Measurements from ENCODE around the gene AKR7A3.
"Not testable (repeated sequence)": the region's sequence is repeated elsewhere in the genome, so short reads cannot be mapped to it uniquely, and the experiment has no call there.

DNA sequence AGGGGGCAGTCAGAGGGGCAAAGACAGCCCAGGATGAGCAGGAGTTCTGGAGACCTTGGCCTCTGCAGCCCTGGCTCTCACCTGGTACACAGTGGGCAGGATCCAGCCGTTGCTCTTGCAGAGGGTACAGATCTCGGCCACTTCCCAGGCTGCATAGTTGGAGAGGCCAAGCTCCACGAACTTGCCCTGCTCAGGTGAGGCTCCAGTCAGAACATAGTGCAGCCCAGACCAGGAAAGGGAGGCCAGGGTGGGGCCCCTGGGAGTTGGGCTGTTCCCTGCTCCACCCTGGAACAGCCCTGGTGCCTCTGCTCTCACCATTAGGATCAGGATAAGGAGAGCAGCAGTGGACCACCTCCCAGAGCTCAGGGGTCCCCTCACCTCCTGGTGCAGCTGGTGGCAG lies 2.8 kb downstream of the AKR7A3 start:
- TF ChIP-seq, protein P1, sequence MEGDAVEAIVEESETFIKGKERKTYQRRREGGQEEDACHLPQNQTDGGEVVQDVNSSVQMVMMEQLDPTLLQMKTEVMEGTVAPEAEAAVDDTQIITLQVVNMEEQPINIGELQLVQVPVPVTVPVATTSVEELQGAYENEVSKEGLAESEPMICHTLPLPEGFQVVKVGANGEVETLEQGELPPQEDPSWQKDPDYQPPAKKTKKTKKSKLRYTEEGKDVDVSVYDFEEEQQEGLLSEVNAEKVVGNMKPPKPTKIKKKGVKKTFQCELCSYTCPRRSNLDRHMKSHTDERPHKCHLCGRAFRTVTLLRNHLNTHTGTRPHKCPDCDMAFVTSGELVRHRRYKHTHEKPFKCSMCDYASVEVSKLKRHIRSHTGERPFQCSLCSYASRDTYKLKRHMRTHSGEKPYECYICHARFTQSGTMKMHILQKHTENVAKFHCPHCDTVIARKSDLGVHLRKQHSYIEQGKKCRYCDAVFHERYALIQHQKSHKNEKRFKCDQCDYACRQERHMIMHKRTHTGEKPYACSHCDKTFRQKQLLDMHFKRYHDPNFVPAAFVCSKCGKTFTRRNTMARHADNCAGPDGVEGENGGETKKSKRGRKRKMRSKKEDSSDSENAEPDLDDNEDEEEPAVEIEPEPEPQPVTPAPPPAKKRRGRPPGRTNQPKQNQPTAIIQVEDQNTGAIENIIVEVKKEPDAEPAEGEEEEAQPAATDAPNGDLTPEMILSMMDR (IDR thresholded peaks at IDR 0.05), result not testable (repeated sequence)
- TF ChIP-seq EP300, POLR2A (IDR thresholded peaks at IDR 0.05): not testable (repeated sequence)

Measured in ovary (tissue), 3 donors.